A673 (cell line): ENCODE measurements around the gene ILRUN. TPM values are rescaled to one million over a fixed set of nuclear protein-coding genes. Genes with fewer than 3 reads are reported as not detected.

ENCODE experiments used
- BruUV-seq: library from RNA; stranded (reverse); fragments of 400-500 nt; replicated peaks from 2 replicates; lab custom pipeline; 2021; lab: Mats Ljungman, UMichigan
- CTCF ChIA-PET: fragments of 300-600 bp; sonication (Branson Sonifier 250); formaldehyde crosslinking; loops from one replicate; lab custom pipeline; 2022; ENCODE audit warnings: antibody characterized with exemption; lab: Charles Lee
- POLR2A ChIA-PET: fragments of 300-600 bp; sonication (Branson Sonifier 250); formaldehyde crosslinking; loops from one replicate; lab custom pipeline; 2022; ENCODE audit warnings: antibody characterized with exemption; ENCODE audit not compliant: low non-redundant PET; lab: Charles Lee
- DNase-seq: peaks from one replicate; pipeline ENCODE4 v3.0.0-alpha.2; 2015; ENCODE audit warnings: low spot score
- H3K27ac ChIP-seq: fragments of 200-600 bp; sonication (generic); 2 replicates; pipeline ENCODE4 v1.5.1; 2016; ENCODE audit warnings: mixed run types, low read depth, mild to moderate bottlenecking, mixed read lengths, antibody characterized with exemption, low read length; ENCODE audit not compliant: poor library complexity, severe bottlenecking
- H3K27me3 ChIP-seq: fragments of 200-600 bp; sonication (generic); replicated peaks from 2 replicates; pipeline ENCODE4 v1.6.1; 2017; ENCODE audit warnings: mixed run types, low read depth, mild to moderate bottlenecking, mixed read lengths, antibody characterized with exemption, low read length; ENCODE audit not compliant: insufficient read depth, poor library complexity
- H3K36me3 ChIP-seq: fragments of 200-600 bp; sonication (generic); 2 replicates; pipeline ENCODE4 v1.6.1; 2016; ENCODE audit warnings: mixed run types, mild to moderate bottlenecking, mixed read lengths, antibody characterized with exemption, low read length; ENCODE audit not compliant: insufficient read depth, poor library complexity, severe bottlenecking
- H3K4me1 ChIP-seq: fragments of 200-600 bp; sonication (generic); 2 replicates; pipeline ENCODE4 v1.6.1; 2017; ENCODE audit warnings: mixed run types, mild to moderate bottlenecking, mixed read lengths, antibody characterized with exemption, low read length; ENCODE audit not compliant: insufficient read depth, poor library complexity, severe bottlenecking
- H3K4me3 ChIP-seq: fragments of 200-600 bp; sonication (generic); 2 replicates; pipeline ENCODE4 v1.5.1; 2016; ENCODE audit warnings: low read depth, mixed run types, mild to moderate bottlenecking, mixed read lengths, low read length; ENCODE audit not compliant: poor library complexity, severe bottlenecking
- H3K9me3 ChIP-seq: fragments of 200-600 bp; sonication (generic); 2 replicates; pipeline ENCODE4 v1.6.1; 2016; ENCODE audit warnings: mixed run types, low read depth, mild to moderate bottlenecking, mixed read lengths, antibody characterized with exemption, low read length; ENCODE audit not compliant: poor library complexity, severe bottlenecking
- EZH2 ChIP-seq: fragments of 200-600 bp; sonication (generic); IDR thresholded peaks from 2 replicates; pipeline ENCODE4 v1.6.1; 2017; ENCODE audit warnings: borderline replicate concordance, low read depth, mild to moderate bottlenecking, mixed read lengths, antibody characterized with exemption, low read length; ENCODE audit not compliant: poor library complexity, severe bottlenecking
- intact Hi-C: fragments of 100-400 bp; cut with micrococcal nuclease; formaldehyde crosslinking; loops from one replicate; pipeline ENCODE4 v1.10.0; 2022; ENCODE audit not compliant: unreplicated experiment
- total RNA-seq: library from RNA; stranded (reverse); gene quantifications from 2 replicates; pipeline ENCODE4 v1.2.3, GENCODE V29; 2021
- TF ChIP-seq, protein P1 (sequence below): fragments of 300-800, 200-600 bp; sonication (generic); conservative IDR thresholded peaks from 2 replicates; pipeline ENCODE4 v1.5.1; 2017; ENCODE audit warnings: low read depth, mild to moderate bottlenecking, antibody characterized with exemption, low read length, moderate library complexity, mixed read lengths

ILRUN gene
- total RNA-seq, 1 experiment from 2014 or later = 66.5 TPM

DNA sequence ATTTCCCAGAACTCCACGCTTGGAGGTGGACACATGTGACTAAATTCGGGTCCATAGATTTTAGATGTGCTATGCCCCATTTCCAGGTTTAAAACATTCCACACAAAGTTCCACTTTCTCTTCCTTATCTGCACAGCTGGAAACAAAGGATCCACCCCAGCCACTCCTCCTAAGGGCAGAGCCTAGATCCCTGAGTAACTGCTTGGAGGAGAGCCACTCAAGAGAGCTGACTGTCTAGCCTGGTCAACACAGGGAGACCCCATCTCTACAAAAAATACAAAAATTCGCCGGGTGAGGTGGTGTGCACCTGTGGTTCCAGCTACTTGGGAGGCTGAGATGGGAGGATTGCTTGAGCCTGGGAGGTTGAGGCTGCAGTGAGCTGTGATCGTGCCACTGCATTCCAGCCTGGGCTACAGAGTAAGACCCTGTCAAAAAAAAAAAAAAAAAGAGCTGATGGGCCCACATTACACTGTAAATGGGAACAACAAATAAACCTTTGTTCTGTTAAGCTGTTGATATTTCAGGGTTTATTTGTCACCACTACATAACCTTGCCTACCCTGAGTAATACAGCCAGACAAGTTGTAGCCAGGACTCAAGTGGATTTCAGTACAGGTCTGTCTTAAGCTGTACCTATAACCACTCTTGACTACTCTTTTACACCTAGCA lies 35.0 kb upstream of the ILRUN start:
- Histone ChIP-seq H3K27ac (no peak overlapping the region), H3K36me3 (no peaks in the 10 kb centered on the region), H3K4me3 (no peak overlapping the region), H3K9me3 (no peaks in the 10 kb centered on the region), H3K4me1 (no peaks in the 10 kb centered on the region), H3K27me3 (no peaks in the 10 kb centered on the region)
- BruUV-seq = no TSS peak
- intact Hi-C loops = no loop called here
- DNase-seq = no peak
- TF ChIP-seq, protein P1, sequence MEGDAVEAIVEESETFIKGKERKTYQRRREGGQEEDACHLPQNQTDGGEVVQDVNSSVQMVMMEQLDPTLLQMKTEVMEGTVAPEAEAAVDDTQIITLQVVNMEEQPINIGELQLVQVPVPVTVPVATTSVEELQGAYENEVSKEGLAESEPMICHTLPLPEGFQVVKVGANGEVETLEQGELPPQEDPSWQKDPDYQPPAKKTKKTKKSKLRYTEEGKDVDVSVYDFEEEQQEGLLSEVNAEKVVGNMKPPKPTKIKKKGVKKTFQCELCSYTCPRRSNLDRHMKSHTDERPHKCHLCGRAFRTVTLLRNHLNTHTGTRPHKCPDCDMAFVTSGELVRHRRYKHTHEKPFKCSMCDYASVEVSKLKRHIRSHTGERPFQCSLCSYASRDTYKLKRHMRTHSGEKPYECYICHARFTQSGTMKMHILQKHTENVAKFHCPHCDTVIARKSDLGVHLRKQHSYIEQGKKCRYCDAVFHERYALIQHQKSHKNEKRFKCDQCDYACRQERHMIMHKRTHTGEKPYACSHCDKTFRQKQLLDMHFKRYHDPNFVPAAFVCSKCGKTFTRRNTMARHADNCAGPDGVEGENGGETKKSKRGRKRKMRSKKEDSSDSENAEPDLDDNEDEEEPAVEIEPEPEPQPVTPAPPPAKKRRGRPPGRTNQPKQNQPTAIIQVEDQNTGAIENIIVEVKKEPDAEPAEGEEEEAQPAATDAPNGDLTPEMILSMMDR = no peak
- no peak for TF ChIP-seq EZH2
- ChIA-PET POLR2A (no interaction called here), CTCF (no interaction called here)

DNA sequence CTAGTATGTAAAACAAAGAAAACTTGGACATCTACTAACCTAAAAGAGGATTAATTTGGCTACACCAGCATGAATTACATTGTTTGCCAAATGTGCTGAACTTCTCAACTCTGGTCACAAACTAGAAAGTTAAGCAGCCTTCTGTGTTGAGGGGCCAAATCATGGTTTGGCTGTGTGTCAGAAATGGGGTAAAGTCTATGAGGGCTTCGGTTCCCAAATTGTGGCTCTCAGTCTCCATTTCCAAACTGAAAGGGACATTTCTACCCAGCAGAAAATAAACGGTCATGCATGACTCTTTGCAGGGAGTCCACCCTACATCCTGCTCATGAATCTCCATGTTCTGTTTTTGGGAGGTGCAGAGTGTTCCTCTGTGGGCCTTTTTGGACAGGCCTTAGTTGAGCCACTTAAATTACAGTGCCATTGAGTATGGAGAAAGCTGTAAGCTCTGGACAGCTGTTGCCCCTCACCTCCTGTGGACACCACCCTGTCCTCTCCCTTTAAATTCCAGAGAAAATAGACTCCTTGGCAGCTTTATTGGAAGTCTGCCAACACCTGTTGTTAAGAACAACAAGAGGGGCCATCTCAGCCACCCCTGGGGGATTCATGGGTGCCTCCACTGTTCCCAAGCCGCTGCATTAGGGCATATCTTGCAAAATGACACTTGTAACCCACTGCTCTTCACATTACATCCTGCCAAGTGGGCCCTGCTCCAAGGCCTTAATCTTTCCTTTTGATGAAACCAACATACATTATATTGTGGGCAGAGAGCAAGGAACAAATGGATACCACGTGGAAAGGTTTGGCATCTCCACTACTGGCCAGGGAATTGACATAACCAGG lies 33.3 kb upstream of the ILRUN start:
- CTCF ChIA-PET = no interaction called here
- Histone ChIP-seq H3K9me3 (peaks cover 4% of the 10 kb centered on the region), H3K4me1 (no peaks in the 10 kb centered on the region), H3K36me3 (no peaks in the 10 kb centered on the region), H3K27me3 (no peaks in the 10 kb centered on the region), H3K4me3 (no peak overlapping the region), H3K27ac (no peak overlapping the region)
- DNase-seq = peak; percentile 11
- TF ChIP-seq, protein P1 = no peak
- no peak for TF ChIP-seq EZH2
- POLR2A ChIA-PET = no interaction called here
- BruUV-seq = no TSS peak
- intact Hi-C loops = no loop called here

GRCh38 chr6:34726055-34726454 lies 29.5 kb upstream of the ILRUN start:
- intact Hi-C loops = no loop called here
- no peak overlapping the region for H3K4me3 ChIP-seq
- H3K4me1 ChIP-seq = no peaks in the 10 kb centered on the region
- BruUV-seq = no TSS peak
- ChIA-PET CTCF (no interaction called here), POLR2A (no interaction called here)
- no peaks in the 10 kb centered on the region for H3K27me3 ChIP-seq
- no peak for DNase-seq
- H3K27ac ChIP-seq = no peak overlapping the region
- peaks cover 4% of the 10 kb centered on the region for H3K9me3 ChIP-seq
- no peak for TF ChIP-seq EZH2
- TF ChIP-seq, protein P1 = no peak
- H3K36me3 ChIP-seq = no peaks in the 10 kb centered on the region
